SJSA1 (cell line): ENCODE measurements around the gene FHIT. TPM values are rescaled to one million over a fixed set of nuclear protein-coding genes. Genes with fewer than 3 reads are reported as not detected.

Experiments
- DNase-seq, 2 experiments: peaks; one replicate each; pipeline ENCODE4 v3.0.0-alpha.2; 2015 to 2020; ENCODE audit warnings: low spot score in 2 of 2, low read depth in 1 of 2
- H3K27ac ChIP-seq: fragments of 250-450 bp; sonication (Bioruptor Pico); 2 replicates; pipeline ENCODE4 v1.5.1; 2020; ENCODE audit warnings: mild to moderate bottlenecking, moderate library complexity
- H3K27me3 ChIP-seq: fragments of 250-450 bp; sonication (Bioruptor Pico); replicated peaks from 2 replicates; pipeline ENCODE4 v1.5.1; 2020; ENCODE audit warnings: mild to moderate bottlenecking, moderate library complexity
- H3K36me3 ChIP-seq: fragments of 250-450 bp; sonication (Bioruptor Pico); 2 replicates; pipeline ENCODE4 v1.5.1; 2020; ENCODE audit warnings: mild to moderate bottlenecking
- H3K4me1 ChIP-seq: fragments of 250-450 bp; sonication (Bioruptor Pico); replicated peaks from 2 replicates; pipeline ENCODE4 v1.6.1; 2021; ENCODE audit warnings: mild to moderate bottlenecking
- H3K4me3 ChIP-seq: fragments of 250-450 bp; sonication (Bioruptor Pico); 2 replicates; pipeline ENCODE4 v1.5.1; 2020; ENCODE audit warnings: mild to moderate bottlenecking
- H3K9me3 ChIP-seq: fragments of 250-450 bp; sonication (Bioruptor Pico); replicated peaks from 2 replicates; pipeline ENCODE4 v1.5.1; 2020; ENCODE audit warnings: mild to moderate bottlenecking
- total RNA-seq: library from RNA; depleted of rRNA; stranded (reverse); fragments of >200 nt; shearing (Covaris generic); gene quantifications from 2 replicates; pipeline ENCODE4 v1.2.3, GENCODE V29; 2014

The FHIT gene
- total RNA-seq, 1 experiment from 2014 or later = not detected

DNA sequence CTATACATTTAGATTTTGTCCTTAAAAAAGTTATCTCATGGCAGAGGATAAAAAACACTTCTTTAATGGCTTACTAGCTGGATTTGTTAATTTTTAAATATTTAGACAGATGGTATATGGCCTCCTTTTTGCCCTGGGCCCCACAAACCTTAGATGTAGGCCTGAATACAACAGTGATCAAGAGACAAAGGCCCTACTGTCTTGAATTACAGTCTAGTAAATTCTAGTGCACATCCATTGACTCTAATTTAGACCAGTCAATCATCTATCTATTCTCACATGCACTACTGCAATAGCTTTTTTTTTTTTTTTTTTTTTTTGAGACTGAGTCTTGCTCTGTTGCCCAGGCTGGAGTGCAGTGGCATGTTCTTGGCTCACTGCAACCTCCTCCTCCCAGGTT lies 452.8 kb downstream of the FHIT start:
- Histone ChIP-seq H3K9me3 (no peaks in the 10 kb centered on the region), H3K27me3 (no peaks in the 10 kb centered on the region), H3K36me3 (no peaks in the 10 kb centered on the region), H3K4me1 (no peaks in the 10 kb centered on the region), H3K27ac (no peak overlapping the region), H3K4me3 (no peak overlapping the region)
- DNase-seq = no peak

DNA sequence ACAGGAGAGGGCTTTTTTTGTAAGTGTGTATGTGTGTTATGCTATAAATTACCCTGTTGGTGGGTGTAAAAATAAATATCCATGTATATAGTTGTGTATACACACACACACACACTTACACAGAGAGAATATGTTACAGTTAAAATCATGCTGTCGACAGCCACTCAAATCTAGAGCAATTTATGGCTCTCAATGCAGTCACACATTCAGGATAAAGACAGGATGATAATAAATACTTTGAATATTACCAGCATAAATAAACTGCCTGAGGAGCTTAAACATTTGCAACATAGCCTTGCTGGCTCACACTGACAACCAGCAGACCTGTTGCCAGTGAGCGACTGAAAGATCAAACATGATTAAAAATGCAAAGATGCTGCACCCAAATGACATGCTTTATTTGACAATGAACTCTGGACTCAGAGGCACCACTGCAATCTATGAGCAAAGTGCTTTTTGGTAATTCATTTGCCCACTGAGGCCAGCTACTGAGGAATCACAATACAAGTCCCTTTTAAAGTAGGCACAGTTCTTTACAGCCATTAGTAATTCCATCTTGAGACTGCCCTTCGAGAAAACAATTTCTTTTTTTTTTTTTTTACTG lies 458.9 kb downstream of the FHIT start:
- Histone ChIP-seq H3K36me3 (no peaks in the 10 kb centered on the region), H3K4me3 (no peak overlapping the region), H3K9me3 (no peaks in the 10 kb centered on the region), H3K4me1 (no peaks in the 10 kb centered on the region), H3K27me3 (no peaks in the 10 kb centered on the region), H3K27ac (no peak overlapping the region)
- DNase-seq = no peak

DNA sequence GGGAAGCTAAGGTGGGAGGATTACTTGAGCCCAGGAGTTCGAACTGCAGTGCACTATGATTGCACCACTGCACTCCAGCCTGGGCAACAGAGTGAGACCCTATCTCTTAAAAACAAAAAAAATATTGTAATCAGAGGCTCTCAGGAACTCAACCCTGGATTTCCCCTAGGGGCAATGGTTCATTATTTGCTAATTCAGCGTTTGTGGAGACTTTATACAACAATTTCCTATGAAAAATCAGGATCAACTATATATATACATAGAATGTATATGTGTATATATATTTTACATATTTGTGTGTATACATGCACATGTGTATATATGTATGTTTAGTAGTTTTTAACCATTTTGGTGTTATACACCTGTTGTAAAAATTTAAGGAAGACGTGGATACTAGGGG lies 463.1 kb downstream of the FHIT start:
- no peaks in the 10 kb centered on the region for H3K36me3 ChIP-seq
- DNase-seq = no peak
- H3K9me3 ChIP-seq = no peaks in the 10 kb centered on the region
- H3K4me1 ChIP-seq = no peaks in the 10 kb centered on the region
- H3K4me3 ChIP-seq = no peak overlapping the region
- no peak overlapping the region for H3K27ac ChIP-seq
- no peaks in the 10 kb centered on the region for H3K27me3 ChIP-seq

DNA sequence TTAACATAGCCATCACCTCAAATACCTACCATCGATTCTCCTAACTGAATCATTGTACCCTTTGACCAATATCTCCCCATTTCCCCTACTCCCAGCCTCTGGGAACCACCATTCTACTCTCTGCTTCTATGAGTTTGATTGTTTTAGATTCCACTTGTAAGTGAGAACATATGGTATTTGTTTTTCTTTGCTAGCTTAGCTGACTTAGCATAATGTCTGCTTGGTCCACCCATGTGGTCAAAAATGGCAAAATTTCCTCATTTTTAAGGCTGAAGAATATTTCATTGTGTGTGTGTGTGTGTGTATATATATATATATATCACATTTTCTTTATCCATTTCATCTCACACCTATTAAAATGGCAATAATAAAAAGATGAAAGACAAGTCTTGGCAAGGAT lies 469.3 kb downstream of the FHIT start:
- H3K27me3 ChIP-seq = no peaks in the 10 kb centered on the region
- H3K36me3 ChIP-seq = no peaks in the 10 kb centered on the region
- H3K4me1 ChIP-seq = no peaks in the 10 kb centered on the region
- H3K4me3 ChIP-seq = no peak overlapping the region
- no peak overlapping the region for H3K27ac ChIP-seq
- no peaks in the 10 kb centered on the region for H3K9me3 ChIP-seq
- no peak for DNase-seq

DNA sequence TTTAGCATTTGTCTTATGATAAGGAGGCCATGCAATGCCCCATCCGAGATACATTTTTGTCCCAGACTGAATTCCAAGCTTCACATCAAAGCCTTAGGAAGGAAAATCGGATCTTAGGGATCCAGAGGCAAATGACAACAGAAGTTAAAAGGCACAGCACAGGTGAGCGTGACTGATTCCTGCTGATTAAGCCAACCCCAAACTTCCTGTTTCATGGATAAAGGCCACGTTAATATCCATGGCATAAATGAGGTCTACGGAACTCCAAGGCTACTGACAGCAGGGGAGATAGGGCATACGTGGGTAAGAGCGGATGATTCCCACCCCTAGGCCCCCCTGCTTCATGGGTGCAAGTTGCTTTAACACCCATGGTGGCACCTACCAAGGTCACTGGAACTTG lies 471.6 kb downstream of the FHIT start:
- no peak overlapping the region for H3K4me3 ChIP-seq
- H3K36me3 ChIP-seq = no peaks in the 10 kb centered on the region
- no peaks in the 10 kb centered on the region for H3K27me3 ChIP-seq
- no peaks in the 10 kb centered on the region for H3K4me1 ChIP-seq
- 0 out of 2 replicates have a peak, but pooled peaks cover 2% of the 10 kb centered on the region for H3K9me3 ChIP-seq
- DNase-seq = no peak
- H3K27ac ChIP-seq = no peak overlapping the region

DNA sequence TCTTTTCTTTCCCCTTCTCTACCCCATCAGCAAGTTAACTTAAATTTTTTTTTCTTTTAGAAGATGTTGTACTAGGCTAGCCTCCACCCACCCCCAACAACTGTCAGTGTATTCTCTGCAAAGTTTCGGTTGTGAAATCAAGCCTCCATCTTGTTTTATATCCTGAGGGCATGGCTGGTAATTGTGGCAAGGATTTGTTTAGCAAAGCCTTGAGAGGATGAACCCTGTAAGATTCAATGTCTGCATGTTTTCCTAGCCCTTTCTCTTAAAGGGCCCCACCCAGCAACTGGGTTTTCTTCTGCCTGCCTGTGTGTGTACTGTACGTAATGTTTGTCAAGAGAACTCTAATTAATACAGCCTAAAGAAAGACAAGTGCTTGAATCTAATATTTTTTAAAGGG lies 475.3 kb downstream of the FHIT start:
- H3K9me3 ChIP-seq = 0 out of 2 replicates have a peak, but pooled peaks cover 2% of the 10 kb centered on the region
- H3K36me3 ChIP-seq = no peaks in the 10 kb centered on the region
- no peak overlapping the region for H3K27ac ChIP-seq
- no peaks in the 10 kb centered on the region for H3K4me1 ChIP-seq
- no peak for DNase-seq
- H3K27me3 ChIP-seq = no peaks in the 10 kb centered on the region
- H3K4me3 ChIP-seq = no peak overlapping the region

DNA sequence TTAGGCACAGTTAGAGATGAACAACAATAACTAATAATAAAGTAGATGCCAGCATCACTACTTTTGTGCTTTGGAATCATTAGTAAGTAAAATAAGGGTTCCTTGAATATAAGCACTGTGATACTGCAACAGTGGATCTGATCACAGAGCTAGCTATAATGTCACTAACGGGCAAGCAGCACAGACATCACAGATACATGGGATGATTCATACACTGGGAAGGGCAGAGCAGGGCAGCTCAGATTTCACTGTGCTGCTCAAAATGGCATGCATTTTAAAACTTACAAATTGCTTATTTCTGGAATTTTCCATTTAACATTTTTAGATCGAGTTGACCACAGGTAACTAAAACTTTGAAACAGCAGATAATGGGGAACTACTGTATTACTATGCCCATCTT lies 476.6 kb downstream of the FHIT start:
- H3K4me1 ChIP-seq = no peaks in the 10 kb centered on the region
- no peak overlapping the region for H3K4me3 ChIP-seq
- H3K27ac ChIP-seq = no peak overlapping the region
- H3K9me3 ChIP-seq = 0 out of 2 replicates have a peak, but pooled peaks cover 2% of the 10 kb centered on the region
- no peaks in the 10 kb centered on the region for H3K27me3 ChIP-seq
- no peaks in the 10 kb centered on the region for H3K36me3 ChIP-seq
- DNase-seq = no peak

DNA sequence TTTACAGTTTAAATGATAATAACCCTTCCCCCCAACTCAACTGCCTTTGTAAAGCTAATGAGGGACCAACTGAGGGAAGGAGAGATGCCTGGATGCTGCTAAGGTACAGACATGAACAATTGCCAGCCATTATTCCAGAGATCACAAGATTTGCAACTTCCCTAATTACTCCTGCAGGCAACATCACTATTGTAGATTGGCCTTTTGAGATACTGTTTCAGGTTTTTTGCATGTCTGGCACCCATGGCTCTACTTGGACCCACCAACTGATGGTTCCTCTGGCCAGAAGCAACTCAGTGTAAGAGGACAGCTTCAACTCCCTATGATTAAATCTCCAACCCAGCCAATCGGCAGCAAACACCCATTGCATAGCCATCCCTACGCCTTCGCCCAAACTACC lies 478.7 kb downstream of the FHIT start:
- Histone ChIP-seq H3K27ac (no peak overlapping the region), H3K4me1 (no peaks in the 10 kb centered on the region), H3K4me3 (no peak overlapping the region), H3K36me3 (no peaks in the 10 kb centered on the region), H3K9me3 (0 out of 2 replicates have a peak, but pooled peaks cover 2% of the 10 kb centered on the region), H3K27me3 (no peaks in the 10 kb centered on the region)
- DNase-seq = no peak

DNA sequence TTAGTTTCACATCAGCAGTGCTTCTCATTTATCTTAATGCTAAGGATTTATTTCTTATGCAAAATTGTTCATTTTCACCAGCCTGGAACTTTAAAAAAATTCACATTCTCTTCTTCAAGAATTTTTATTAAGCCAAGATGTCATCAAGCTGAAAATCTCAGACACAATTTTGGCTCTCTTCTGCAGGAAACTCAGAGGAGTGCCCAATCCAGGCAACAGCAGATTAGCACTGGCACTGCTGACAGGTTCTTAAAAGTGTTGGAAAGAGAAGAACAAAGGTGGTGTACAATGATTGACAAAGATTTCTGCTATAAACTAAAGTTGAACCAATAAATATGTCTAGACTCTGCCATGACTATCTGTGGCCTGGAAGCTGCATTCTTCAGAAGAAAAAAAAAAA lies 479.5 kb downstream of the FHIT start:
- no peak for DNase-seq
- 0 out of 2 replicates have a peak, but pooled peaks cover 2% of the 10 kb centered on the region for H3K9me3 ChIP-seq
- no peak overlapping the region for H3K27ac ChIP-seq
- H3K4me3 ChIP-seq = no peak overlapping the region
- H3K27me3 ChIP-seq = no peaks in the 10 kb centered on the region
- H3K36me3 ChIP-seq = no peaks in the 10 kb centered on the region
- no peaks in the 10 kb centered on the region for H3K4me1 ChIP-seq

DNA sequence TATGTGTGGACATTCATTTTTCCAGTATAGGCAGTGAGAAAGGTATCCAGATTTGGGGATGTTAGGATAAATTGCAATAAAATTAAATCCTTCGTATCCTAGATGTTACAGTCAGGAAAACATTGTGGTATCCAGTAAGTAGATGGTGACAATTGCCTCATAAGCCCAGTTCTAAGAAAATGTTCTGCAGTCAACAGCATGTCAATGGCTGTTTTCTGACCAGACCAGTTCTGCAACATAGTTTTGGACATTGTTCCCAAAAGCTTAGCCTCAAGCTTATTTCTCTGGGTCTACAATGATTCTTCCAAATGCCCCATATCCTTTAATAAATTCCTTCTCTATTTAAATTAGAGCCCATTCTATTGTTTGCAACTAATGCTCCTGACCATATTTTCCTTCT lies 480.7 kb downstream of the FHIT start:
- no peak overlapping the region for H3K4me3 ChIP-seq
- no peaks in the 10 kb centered on the region for H3K4me1 ChIP-seq
- no peaks in the 10 kb centered on the region for H3K36me3 ChIP-seq
- 0 out of 2 replicates have a peak, but pooled peaks cover 2% of the 10 kb centered on the region for H3K9me3 ChIP-seq
- H3K27ac ChIP-seq = no peak overlapping the region
- DNase-seq = no peak
- H3K27me3 ChIP-seq = no peaks in the 10 kb centered on the region

DNA sequence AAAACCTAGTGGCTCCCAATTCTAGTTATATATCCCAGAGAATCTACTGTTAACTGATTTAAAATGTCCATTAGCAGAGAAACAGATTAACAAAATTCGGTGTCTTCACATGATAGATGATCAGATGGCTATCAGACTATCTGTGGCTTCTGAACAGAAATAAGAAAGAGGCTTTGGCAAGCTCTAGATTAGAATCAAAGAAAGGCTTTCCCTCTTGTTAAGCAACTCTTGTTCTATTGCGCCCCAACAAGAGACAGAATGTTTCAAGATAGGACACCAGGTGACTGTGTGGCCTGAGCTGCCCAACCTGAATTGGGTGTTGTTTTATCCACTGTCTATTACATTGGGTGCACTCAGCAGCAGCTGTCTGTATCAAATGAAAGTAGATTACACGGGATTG lies 483.7 kb downstream of the FHIT start:
- no peak overlapping the region for H3K4me3 ChIP-seq
- H3K9me3 ChIP-seq = no peaks in the 10 kb centered on the region
- H3K27me3 ChIP-seq = no peaks in the 10 kb centered on the region
- H3K36me3 ChIP-seq = no peaks in the 10 kb centered on the region
- H3K27ac ChIP-seq = no peak overlapping the region
- no peak for DNase-seq
- H3K4me1 ChIP-seq = no peaks in the 10 kb centered on the region

DNA sequence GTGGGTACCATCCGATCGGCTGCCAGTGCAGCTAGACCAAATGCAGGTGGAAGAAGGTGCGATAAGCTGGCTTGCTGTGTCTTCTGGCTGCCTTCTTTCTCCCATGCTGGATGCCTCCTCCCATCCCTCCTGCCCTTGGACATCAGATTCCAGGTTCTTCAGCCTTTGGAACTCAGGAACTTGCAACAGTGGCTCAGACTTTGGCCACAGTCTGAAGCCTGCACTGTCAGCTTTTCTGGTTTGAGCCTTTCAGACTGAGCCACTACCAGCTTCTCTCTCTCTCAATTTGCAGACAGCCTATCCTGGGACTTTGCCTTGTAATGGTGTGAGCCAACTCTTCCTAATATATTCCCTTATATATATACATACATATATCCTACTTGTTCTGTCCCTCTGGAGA lies 485.5 kb downstream of the FHIT start:
- Histone ChIP-seq H3K4me3 (no peak overlapping the region), H3K9me3 (no peaks in the 10 kb centered on the region), H3K4me1 (no peaks in the 10 kb centered on the region), H3K27me3 (no peaks in the 10 kb centered on the region), H3K36me3 (no peaks in the 10 kb centered on the region), H3K27ac (no peak overlapping the region)
- DNase-seq = no peak

DNA sequence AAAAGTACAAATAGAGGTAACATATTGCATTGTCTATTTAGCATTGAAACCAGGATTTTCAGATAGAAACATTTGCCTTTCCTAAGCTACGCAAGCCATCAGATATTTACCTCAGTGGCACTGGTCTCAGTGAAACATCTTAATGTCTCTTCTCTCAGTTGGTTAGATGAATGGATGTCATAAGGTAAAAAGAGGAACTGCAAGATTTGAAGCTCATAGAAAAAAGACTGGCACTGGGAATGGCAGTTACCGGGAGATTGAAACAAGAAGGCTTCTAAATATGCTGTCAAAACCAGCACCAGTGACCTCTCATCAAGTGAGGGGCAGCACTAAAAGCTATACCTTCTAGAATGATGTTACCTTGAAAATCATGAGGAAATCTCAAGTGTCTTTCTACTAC lies 486.4 kb downstream of the FHIT start:
- Histone ChIP-seq H3K36me3 (no peaks in the 10 kb centered on the region), H3K27me3 (no peaks in the 10 kb centered on the region)

DNA sequence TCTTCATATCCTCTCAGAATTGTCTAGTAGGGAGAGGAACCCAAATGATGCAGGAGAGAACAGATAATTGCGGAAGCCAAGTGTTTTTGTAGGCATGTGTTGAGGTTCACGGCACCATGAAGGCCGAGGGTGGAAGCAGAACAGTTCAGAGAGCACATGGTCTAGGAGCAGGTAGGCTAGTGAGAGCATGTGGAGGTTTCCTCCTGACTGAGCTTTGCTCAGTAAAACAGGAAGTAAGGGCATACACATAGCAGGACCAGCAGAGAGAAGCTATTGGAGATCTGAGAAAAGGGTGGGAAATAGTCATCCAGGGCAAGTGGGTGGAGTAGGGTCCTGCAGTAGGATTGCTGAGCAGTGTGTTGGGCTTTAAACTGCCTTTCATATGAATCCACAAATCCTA lies 491.1 kb downstream of the FHIT start:
- Histone ChIP-seq H3K27ac (no peak overlapping the region), H3K27me3 (no peaks in the 10 kb centered on the region), H3K4me1 (no peaks in the 10 kb centered on the region), H3K9me3 (no peaks in the 10 kb centered on the region), H3K4me3 (no peak overlapping the region), H3K36me3 (no peaks in the 10 kb centered on the region)
- DNase-seq = no peak

More for the DNA sequence above, 486.4 kb downstream of the FHIT start:
- no peaks in the 10 kb centered on the region for H3K9me3 ChIP-seq
- no peak for DNase-seq
- H3K4me1 ChIP-seq = no peaks in the 10 kb centered on the region
- H3K4me3 ChIP-seq = no peak overlapping the region
- no peak overlapping the region for H3K27ac ChIP-seq

DNA sequence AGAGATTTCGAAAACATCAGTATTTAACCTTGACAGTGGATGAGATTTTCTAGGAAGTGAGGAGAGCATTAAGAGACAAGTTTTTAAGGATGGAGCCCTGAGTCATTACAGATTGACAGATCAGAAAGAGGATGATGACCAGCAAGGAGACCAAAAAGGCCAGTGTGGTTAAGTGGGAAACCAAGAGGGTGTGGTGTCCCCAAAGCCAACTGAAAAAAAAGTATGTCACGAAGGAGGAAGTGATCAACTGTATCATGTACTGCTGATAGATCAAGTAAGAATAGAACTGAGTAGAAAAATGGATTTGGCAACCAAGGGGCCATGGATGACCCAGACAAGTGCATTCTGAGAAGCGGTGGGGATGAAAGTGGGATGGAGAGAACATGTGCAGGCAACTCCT lies 491.8 kb downstream of the FHIT start:
- Histone ChIP-seq H3K36me3 (no peaks in the 10 kb centered on the region), H3K9me3 (no peaks in the 10 kb centered on the region), H3K27ac (no peak overlapping the region), H3K4me3 (no peak overlapping the region), H3K27me3 (no peaks in the 10 kb centered on the region), H3K4me1 (no peaks in the 10 kb centered on the region)
- DNase-seq = no peak
